Measurements from ENCODE around the gene IGF1. TPM values are rescaled to one million over a fixed set of nuclear protein-coding genes. Genes with fewer than 3 reads are reported as not detected.

IGF1 gene
- total RNA-seq, 1 donor from 2014 or later, result 0.79 TPM

GRCh38 chr12:102429211-102430154 lies 50.9 kb downstream of the IGF1 start:
- no peak for DNase-seq (ENCODE audit: low read depth in 2 of 2)

DNA sequence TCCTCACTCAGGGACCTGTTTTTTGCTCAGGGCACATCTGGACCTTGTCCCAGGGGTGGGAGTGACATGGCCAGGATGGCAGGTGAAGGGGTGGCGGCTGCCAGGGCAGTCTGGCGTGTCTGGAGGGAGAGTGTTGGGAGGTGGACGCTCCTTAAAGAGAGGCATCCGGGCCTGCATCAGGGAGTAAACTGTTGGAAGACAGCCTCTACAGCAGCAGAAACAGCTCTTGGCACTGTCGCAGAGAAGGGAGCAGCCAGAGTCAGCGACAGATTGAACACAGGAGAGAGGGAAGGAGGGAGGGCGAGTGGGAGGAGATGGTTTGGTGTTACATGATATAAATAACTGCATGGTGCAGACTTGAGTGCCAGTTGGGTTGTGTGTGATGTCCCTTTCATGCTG lies 52.8 kb downstream of the IGF1 start:
- DNase-seq (ENCODE audit: low read depth in 2 of 2), result no peak

- DNase-seq (ENCODE audit: low read depth in 2 of 2), result no peak
Observed at GRCh38 chr12:102426599-102427542, 53.5 kb downstream of the IGF1 start.

GRCh38 chr12:102425109-102426039 lies 55.0 kb downstream of the IGF1 start:
- DNase-seq (ENCODE audit: low read depth in 2 of 2), result no peak

DNA sequence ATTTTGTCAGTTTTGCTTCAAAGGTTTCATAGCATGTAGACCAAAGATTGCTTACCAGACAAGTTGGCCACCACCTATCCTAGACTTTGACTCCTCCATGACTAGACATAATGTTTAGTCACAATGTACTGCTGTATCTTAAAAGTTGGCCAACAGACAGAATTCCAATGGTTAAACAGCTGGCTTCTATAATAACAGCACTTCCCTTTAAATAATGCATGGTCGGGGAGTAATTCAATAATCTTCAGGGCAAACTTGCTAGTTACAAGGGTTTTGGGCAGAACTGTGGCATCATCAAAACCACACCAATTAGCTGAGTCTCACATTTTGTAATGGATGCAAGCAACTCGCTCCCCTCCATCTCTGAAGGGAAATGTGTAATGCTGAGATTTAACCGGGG lies 56.9 kb downstream of the IGF1 start:
- no peak for DNase-seq (ENCODE audit: low read depth in 2 of 2)

- peak; percentile 42 to 58 for DNase-seq (ENCODE audit: low read depth in 2 of 2)
Observed at GRCh38 chr12:102421802-102422583, 58.4 kb downstream of the IGF1 start.

- no peak for DNase-seq (ENCODE audit: low read depth in 2 of 2)
Observed at GRCh38 chr12:102419094-102419764, 61.1 kb downstream of the IGF1 start.

GRCh38 chr12:102417055-102417454 lies 63.3 kb downstream of the IGF1 start:
- no peak for DNase-seq (ENCODE audit: low read depth in 2 of 2)

- no peak for DNase-seq (ENCODE audit: low read depth in 2 of 2)
Observed at GRCh38 chr12:102415515-102415914, 64.8 kb downstream of the IGF1 start.

DNA sequence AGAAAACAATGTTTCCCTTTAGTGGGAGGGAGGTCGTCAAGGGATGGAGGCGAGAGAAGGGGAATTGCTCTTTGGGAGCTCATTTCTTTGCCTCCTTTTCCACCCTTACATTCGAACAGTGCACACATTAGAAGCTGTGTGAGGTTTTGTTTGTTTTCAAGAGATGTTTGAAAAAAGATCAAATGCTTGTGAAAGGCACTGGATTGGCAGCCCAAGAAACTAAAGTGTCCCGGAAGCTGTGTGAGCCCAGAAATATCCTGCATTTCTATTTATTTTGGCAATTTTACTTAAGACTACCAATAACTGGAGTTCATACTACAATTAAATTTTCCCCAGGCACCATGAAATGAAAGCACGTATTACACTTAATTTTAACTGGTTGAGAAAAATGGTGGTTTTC lies 67.0 kb downstream of the IGF1 start:
- DNase-seq (ENCODE audit: low read depth in 2 of 2), result no peak

DNA sequence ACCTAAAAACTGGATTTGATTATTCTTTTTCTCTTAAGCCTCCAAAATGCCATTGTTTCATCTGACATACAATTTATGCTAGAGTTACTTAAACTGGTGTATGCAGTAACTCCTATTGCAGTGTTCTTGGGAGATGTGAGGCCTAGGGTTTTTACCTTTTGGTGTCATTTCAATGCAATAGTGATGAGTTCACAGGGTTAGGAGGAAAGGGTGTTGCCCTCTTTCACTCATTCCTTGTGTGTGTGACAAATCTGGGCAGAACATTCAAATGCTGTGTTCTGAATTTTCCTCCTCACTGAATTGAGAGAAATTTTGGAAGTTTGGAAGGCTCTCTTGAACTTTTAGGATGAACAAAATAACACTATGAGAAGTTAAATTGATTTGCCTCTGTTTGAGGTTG lies 69.9 kb downstream of the IGF1 start:
- no peak for DNase-seq (ENCODE audit: low read depth in 2 of 2)

DNA sequence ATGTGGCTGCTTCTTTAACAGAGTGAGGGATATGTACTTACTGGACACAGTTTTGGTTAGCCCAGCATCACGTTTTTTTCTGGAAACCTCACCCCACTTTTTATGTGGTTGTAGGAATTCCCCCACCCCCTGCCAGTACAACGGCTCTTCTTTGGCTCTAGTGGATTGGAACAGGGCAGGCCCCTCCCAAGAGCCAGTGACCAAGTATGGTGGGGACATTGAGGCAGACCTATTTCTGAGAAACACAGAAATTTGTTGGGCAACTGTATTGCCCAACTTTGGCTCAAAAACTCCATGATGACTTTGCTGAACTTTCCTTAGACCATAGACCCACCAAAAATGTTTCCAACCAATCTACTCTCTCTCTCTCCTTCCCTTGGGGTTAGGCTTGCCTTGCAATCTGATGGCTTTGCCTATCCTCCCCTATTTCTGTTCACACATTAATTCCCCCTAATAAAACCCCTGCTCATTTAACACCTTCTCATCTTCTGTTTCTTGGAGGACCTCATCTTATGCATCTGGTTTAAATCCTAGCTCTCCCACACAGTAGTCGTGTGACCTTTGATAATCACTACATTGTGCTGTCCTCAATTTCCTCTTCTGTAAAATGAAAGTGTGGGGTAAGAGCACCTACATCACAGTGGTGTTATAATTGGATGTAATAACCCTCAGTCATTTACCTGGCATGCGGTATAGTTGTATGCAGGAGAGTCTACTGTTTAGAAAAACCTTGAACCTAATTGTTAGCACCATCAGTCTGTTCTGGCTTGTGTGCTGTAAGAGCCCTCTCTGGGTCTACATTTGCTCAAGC lies 71.7 kb downstream of the IGF1 start:
- DNase-seq (ENCODE audit: low read depth in 2 of 2), result no peak

DNA sequence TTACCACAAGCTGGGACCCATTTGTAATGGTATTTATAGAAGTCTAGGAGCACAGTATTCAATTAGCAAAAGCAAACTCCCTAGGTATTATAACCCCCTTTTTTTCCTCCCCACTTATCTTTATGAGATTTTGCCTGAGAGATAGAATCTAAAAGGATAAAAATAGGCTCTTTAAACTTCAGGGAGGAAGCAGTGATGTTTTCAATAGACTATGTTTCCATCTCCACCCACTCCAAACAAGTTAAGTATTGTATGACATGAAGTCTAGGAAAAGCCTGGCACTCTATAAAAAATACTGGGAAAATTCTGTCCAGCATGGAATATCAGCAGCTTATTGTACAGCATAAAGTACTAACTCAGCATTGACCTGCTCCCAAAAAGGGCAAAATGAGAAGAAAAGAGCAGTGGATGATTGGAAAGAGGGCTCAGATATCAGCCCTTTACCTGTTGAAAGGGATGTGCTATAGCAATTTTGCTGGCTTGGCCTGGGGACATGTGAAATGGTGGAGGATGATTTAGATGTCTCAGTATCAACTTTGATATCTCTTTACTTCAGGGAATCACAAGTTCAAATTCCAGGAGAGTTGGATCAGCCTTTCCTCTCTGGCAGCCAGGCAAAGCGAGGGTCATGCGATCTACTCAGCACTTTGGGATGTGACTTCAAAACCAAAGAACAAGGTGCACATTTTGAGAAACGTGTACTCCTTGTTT lies 72.4 kb downstream of the IGF1 start:
- no peak for DNase-seq (ENCODE audit: low read depth in 2 of 2)

GRCh38 chr12:102406033-102406584 lies 74.3 kb downstream of the IGF1 start:
- DNase-seq (ENCODE audit: low read depth in 2 of 2), result peak; percentile 61 to 83

DNA sequence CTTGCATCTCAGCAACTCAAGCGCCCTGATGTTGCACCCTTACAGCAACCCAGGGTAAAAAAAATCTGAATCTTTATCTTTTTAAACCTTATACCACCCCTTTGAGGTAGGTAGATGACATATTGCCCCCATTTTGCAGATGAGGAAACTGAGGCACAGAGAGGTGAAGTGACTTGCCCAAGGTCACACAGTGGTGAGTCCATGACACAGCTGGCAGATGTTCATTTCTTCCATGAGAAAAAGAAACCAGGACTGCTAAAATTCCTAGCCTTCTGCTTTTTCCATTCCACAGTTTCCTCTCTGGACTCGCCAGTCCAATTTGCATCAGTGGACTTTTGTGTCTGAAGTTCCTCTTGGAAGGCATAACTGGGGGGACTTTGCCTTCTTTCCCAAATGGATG lies 79.3 kb downstream of the IGF1 start:
- no peak for DNase-seq (ENCODE audit: low read depth in 2 of 2)

GRCh38 chr12:102399653-102400052 lies 80.7 kb downstream of the IGF1 start:
- DNase-seq (ENCODE audit: low read depth in 2 of 2), result no peak

- no peak for DNase-seq (ENCODE audit: low read depth in 2 of 2)
Observed at GRCh38 chr12:102396276-102396675, 84.1 kb downstream of the IGF1 start.

- DNase-seq (ENCODE audit: low read depth in 2 of 2), result no peak
Observed at GRCh38 chr12:102394200-102394599, 86.2 kb downstream of the IGF1 start.

Measured in lung microvascular endothelial cell (primary cell).